K562 (cell line): ENCODE data around the gene PPP1CB. TPM values are rescaled to one million over a fixed set of nuclear protein-coding genes. Genes with fewer than 3 reads are reported as not detected.

Experiments used
- ATAC-seq: fragments of 200-7000 bp; cut with Tn5 transposase; 3 replicates; pipeline ENCODE4 v1.9.1; 2020; ENCODE audit warnings: moderate library complexity
- BruUV-seq: library from RNA; stranded (reverse); fragments of 400-500 nt; replicated peaks from 2 replicates; lab custom pipeline; 2021; lab: Mats Ljungman, UMichigan
- CTCF ChIA-PET: fragments of 300-600 bp; formaldehyde crosslinking; extraction: SDS; loops from one replicate; lab custom pipeline; 2021; ENCODE audit warnings: low intra/inter-chr PET ratio; lab: Yijun Ruan, JAX
- POLR2A ChIA-PET: fragments of 300-600, 350-650 bp; sonication (Branson Sonifier 250); formaldehyde crosslinking; extraction: SDS; loops from one replicate; lab custom pipeline; 2021; ENCODE audit warnings: antibody characterized with exemption, inconsistent platforms; lab: Yijun Ruan, JAX
- DNase-seq, 4 experiments: peaks; one replicate each; pipeline versions ENCODE4 v3.0.0 to v3.0.0-alpha.2; 2011 to 2018; ENCODE audit warnings: low spot score in 3 of 4, mixed read lengths in 3 of 4; ENCODE audit errors: extremely low read depth in 1 of 4
- FAIRE-seq: peaks from 2 replicates; lab custom pipeline; 2011; peaks lifted over from hg19 to GRCh38; lab: Jason Lieb, UNC
- H2AFZ ChIP-seq: 2 replicates; pipeline ENCODE4 v1.6.0; 2011; ENCODE audit warnings: low read depth, low read length, control low read depth, inconsistent platforms
- H3K27ac ChIP-seq: fragments of 200-600 bp; 3 replicates; pipeline ENCODE4 v1.8.0; 2011; ENCODE audit warnings: low read depth, mild to moderate bottlenecking, control low read depth, inconsistent platforms, low read length, moderate library complexity, mixed read lengths; ENCODE audit errors: extremely low read depth
- H3K27me3 ChIP-seq, 2 experiments: fragments of 300-600 bp in 1 of 2; 2 replicates in 1 of 2; 3 replicates in 1 of 2; pipeline versions ENCODE4 v1.6.0 to v1.8.0; 2011; ENCODE audit warnings: inconsistent platforms in 2 of 2, low read length in 2 of 2, mild to moderate bottlenecking in 1 of 2, mixed read lengths in 1 of 2, moderate library complexity in 1 of 2; ENCODE audit not compliant: control insufficient read depth in 2 of 2, insufficient read depth in 2 of 2
- H3K36me3 ChIP-seq: fragments of 300-600 bp; 3 replicates; pipeline ENCODE4 v1.8.0; 2011; ENCODE audit warnings: mild to moderate bottlenecking, low read length, inconsistent platforms; ENCODE audit not compliant: control insufficient read depth, insufficient read depth
- H3K4me1 ChIP-seq, 2 experiments: fragments of 200-600 bp in 1 of 2; replicated peaks in 1 of 2; 2 replicates in 1 of 2; 3 replicates in 1 of 2; pipeline versions ENCODE4 v1.5.1 to v1.8.0; 2011; ENCODE audit warnings: inconsistent platforms in 2 of 2, low read length in 2 of 2, mild to moderate bottlenecking in 1 of 2, mixed read lengths in 1 of 2, moderate library complexity in 1 of 2; ENCODE audit not compliant: control insufficient read depth in 2 of 2, insufficient read depth in 2 of 2
- H3K4me2 ChIP-seq: 2 replicates; pipeline ENCODE4 v1.6.1; 2011; ENCODE audit warnings: low read length, control low read depth, inconsistent platforms, mixed read lengths; ENCODE audit not compliant: insufficient read depth
- H3K4me3 ChIP-seq: fragments of 200-600 bp; sonication (generic), shearing (Covaris generic); 2 replicates; pipeline ENCODE4 v1.5.1; 2016; ENCODE audit warnings: control low read depth, inconsistent platforms
- H3K79me2 ChIP-seq: fragments of 200-600 bp; 3 replicates; pipeline ENCODE4 v1.8.0; 2011; ENCODE audit warnings: low read length, inconsistent platforms; ENCODE audit not compliant: control insufficient read depth, insufficient read depth
- H3K9ac ChIP-seq, 2 experiments: 2 replicates each; pipeline versions ENCODE4 v1.6.0 to v1.6.1; 2011; ENCODE audit warnings: low read depth in 2 of 2, low read length in 2 of 2, control low read depth in 1 of 2, inconsistent platforms in 1 of 2, mild to moderate bottlenecking in 1 of 2, mixed read lengths in 1 of 2; ENCODE audit not compliant: insufficient read depth in 1 of 2
- H3K9me1 ChIP-seq: one replicate; pipeline ENCODE4 v1.6.0; 2011; ENCODE audit warnings: inconsistent platforms, mild to moderate bottlenecking, low read length, moderate library complexity; ENCODE audit not compliant: control insufficient read depth, insufficient read depth
- H3K9me3 ChIP-seq: replicated peaks from 2 replicates; pipeline ENCODE4 v1.5.1; 2011; ENCODE audit warnings: low read depth, low read length, inconsistent platforms; ENCODE audit not compliant: control insufficient read depth, insufficient read depth
- H4K20me1 ChIP-seq: replicated peaks from 2 replicates; pipeline ENCODE4 v1.6.1; 2011; ENCODE audit warnings: low read length, inconsistent platforms, mixed read lengths; ENCODE audit not compliant: control insufficient read depth, insufficient read depth
- HINFP ChIP-seq: fragments of 450-650 bp; conservative IDR thresholded peaks from 2 replicates; pipeline ENCODE4 v1.6.1; 2016; ENCODE audit warnings: missing genetic modification characterization, low read depth, mild to moderate bottlenecking, control low read depth, missing compliant biosample characterization
- NFE2L1 ChIP-seq: fragments of 450-650 bp; IDR thresholded peaks from 2 replicates; pipeline ENCODE4 v1.6.1; 2016; ENCODE audit warnings: missing genetic modification characterization, low read depth, mild to moderate bottlenecking, missing compliant biosample characterization, moderate library complexity, borderline replicate concordance
- NKRF ChIP-seq: fragments of 450-650 bp; IDR thresholded peaks from 2 replicates; pipeline ENCODE4 v1.6.1; 2016; ENCODE audit warnings: borderline replicate concordance
- NR0B1 ChIP-seq: fragments of 450-650 bp; IDR thresholded peaks from one replicate; pipeline ENCODE4 v1.6.1; 2018; ENCODE audit warnings: mild to moderate bottlenecking, moderate library complexity; ENCODE audit not compliant: partially characterized antibody
- PBX2 ChIP-seq, 2 experiments: IDR thresholded peaks in 1 of 2; conservative IDR thresholded peaks in 1 of 2; 2 replicates each; pipeline ENCODE4 v1.6.1; 2016; ENCODE audit warnings: low read depth in 2 of 2, mild to moderate bottlenecking in 1 of 2, missing compliant biosample characterization in 1 of 2, missing genetic modification characterization in 1 of 2, moderate library complexity in 1 of 2
- RREB1 ChIP-seq: fragments of 250-450 bp; sonication (Bioruptor Pico); IDR thresholded peaks from 2 replicates; pipeline ENCODE4 v1.4.0; 2020
- XRCC3 ChIP-seq: fragments of 450-650 bp; IDR thresholded peaks from 2 replicates; pipeline ENCODE4 v1.6.1; 2017; ENCODE audit warnings: mild to moderate bottlenecking, moderate library complexity
- WGBS: fragments of 100-300 bp; shearing (Covaris generic); methylation state at CpG from one replicate; pipeline ENCODE4 v1.1.6; 2016; ENCODE audit warnings: low coverage, mixed read lengths; ENCODE audit not compliant: insufficient coverage; ENCODE audit errors: missing lambda C conversion rate; 5-methylcytosine and 5-hydroxymethylcytosine counted together
- in situ Hi-C: fragments of 300-500 bp; cut with MboI; formaldehyde crosslinking; loops from 4 replicates; pipeline ENCODE4 v1.15.0; 2018; ENCODE audit warnings: inconsistent platforms, mixed read lengths
- intact Hi-C: fragments of 100-400 bp; cut with micrococcal nuclease; formaldehyde crosslinking; loops from 2 replicates; pipeline ENCODE4 v1.14.2; 2022
- polyA plus RNA-seq, 8 experiments: library from polyadenylated mRNA; depleted of rRNA in 4 of 8; stranded (reverse) in 5 of 8; unstranded in 3 of 8; fragments of >200 nt; fragmentation: Nextera tagmentation in 2 of 8; fragmentation: Illumina TruSeq in 1 of 8; extraction: Ambion mirVana in 2 of 8; extraction: Trizol in 1 of 8; gene quantifications; 2 replicates each; pipeline versions ENCODE4 v1.2.1 to v1.2.3, GENCODE V29; 2011 to 2014; ENCODE audit warnings: inconsistent platforms in 1 of 8, missing spikeins in 1 of 8
- total RNA-seq, 7 experiments: library from RNA; depleted of rRNA in 6 of 7; stranded (reverse); fragments of >200 nt in 6 of 7; fragmentation: Illumina TruSeq in 2 of 7; extraction: Trizol in 2 of 7; gene quantifications; 2 replicates each; pipeline versions ENCODE4 v1.2.1 to v1.2.3, GENCODE V29; 2011 to 2021; ENCODE audit warnings: low replicate concordance in 1 of 7

The PPP1CB gene
- total and polyA plus RNA-seq, 9 of the 15 experiments (the other 6 are each of a cell fraction or from before 2014, with no cell fraction given) = 25.6 to 118 (median 58.9) TPM

GRCh38 chr2:28842042-28842441, 90.4 kb downstream of the PPP1CB start:
- Histone ChIP-seq H4K20me1 (no peaks in the 10 kb centered on the region), H3K9ac (no peak overlapping the region), H2AFZ (no peak overlapping the region), H3K27me3 (no peaks in the 10 kb centered on the region), H3K36me3 (no peaks in the 10 kb centered on the region), H3K4me2 (no peak overlapping the region), H3K9me1 (no peaks in the 10 kb centered on the region), H3K27ac (no peak overlapping the region), H3K79me2 (no peaks in the 10 kb centered on the region), H3K4me1 (no peaks in the 10 kb centered on the region), H3K9me3 (no peaks in the 10 kb centered on the region), H3K4me3 (no peak overlapping the region)
- in situ Hi-C loops (no loop called here), intact Hi-C loops (no loop called here)
- FAIRE-seq (no peak), DNase-seq (no peak), ATAC-seq (no peak)
- ChIA-PET POLR2A (no interaction called here), CTCF (no interaction called here)
- no TSS peak for BruUV-seq
- WGBS = 42% methylated on average over 3 of the region's 3 CpGs
- TF ChIP-seq RREB1 (CRISPR knock-in tag) (no peak), NFE2L1 (tag) (no peak), NR0B1 (no peak), HINFP (no peak), XRCC3 (no peak), PBX2 (CRISPR knock-in tag; IDR thresholded peaks at IDR 0.05; ENCODE audit: low read depth) (no peak), PBX2 (tag; conservative IDR thresholded peaks at IDR 0.05; ENCODE audit: low read depth) (no peak), NKRF (no peak)
